Right renal cortex interstitium (tissue), 3 donors: ENCODE data around the gene FAM118A. TPM values are rescaled to one million over a fixed set of nuclear protein-coding genes. Genes with fewer than 3 reads are reported as not detected.
"Not testable (repeated sequence)": the region's sequence is repeated elsewhere in the genome, so short reads cannot be mapped to it uniquely, and the experiment has no call there.

ENCODE experiments used
- DNase-seq, 3 donors: peaks; one replicate each; pipeline ENCODE4 v3.0.0-alpha.2; 2013; ENCODE audit warnings: low read depth in 3 of 3, low spot score in 2 of 3
- polyA plus RNA-seq, 3 donors: library from polyadenylated mRNA; unstranded; fragments of 120-200 nt; gene quantifications; one replicate each; pipeline ENCODE4 v1.2.1, GENCODE V29; 2013; ENCODE audit not compliant: insufficient read length in 3 of 3

The FAM118A gene
- polyA plus RNA-seq = 10 to 100 TPM; 16.8 to 21.5 (median 19.7) TPM

DNA sequence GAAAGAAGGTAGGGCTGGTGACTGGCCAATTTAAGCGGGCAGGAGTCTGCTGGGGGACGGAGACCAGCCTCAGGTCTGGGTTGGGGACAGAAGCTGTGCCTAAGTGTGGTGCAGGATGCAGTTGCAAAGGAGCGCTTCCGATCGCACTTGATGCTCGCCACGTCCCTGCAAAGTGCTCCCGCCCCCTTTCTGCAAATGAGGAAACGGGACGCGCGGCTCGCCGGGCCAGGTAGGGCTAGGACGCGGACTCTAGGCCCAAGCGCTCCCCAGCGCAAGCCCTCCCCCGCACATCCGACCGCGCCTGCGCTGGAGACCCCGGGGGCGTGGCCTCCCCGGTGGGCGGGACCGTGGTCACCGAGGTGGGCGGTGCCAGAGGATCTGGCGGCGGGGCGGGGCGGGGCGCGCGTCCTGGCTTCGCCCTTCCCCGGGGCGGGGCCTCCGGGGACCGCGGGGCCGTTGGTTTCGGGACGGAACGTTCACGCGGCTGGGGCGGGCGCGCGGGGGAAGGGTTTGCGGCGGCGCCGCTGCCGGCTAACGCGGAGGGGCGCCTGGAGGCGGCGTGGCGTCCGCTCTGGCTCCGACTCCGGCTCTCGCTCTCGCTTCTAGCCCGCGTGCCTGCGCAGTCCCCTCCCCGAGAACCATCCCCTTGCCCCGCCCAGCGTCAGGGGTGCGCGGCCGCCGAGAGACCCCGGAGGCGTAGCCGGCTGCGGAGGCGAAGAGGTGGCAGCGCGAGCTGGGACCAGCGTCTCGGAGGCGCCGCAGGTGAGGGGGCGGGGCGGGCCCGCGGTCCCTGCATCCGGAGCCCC is at the start of gene FAM118A:
TSS of gene FAM118A (plus strand) at position 513 of the 806 bp plus-strand sequence. CDS start 12,446 bp downstream, outside the sequence.
- DNase-seq = peak; percentile 82 to 88 (median 83)

DNA sequence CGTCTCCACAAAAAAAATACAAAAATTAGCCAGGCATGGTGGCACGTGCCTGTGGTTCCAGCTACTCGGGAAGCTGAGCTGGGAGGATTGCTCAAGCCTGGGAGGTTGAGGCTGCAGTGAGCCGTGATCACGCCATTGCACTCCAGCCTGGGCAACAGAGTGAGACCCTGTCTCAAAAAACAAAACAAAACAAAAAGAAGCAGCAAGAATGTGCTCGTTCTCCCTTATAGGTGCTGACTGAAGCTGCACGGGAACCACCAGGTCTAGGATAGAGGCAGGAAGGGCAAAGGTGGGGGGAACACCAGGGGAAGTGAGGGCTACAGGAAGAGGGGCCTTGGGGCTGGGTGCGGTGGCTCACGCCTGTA is 49.4 kb upstream of the FAM118A start:
- DNase-seq = not testable (repeated sequence)

- DNase-seq = no peak
These were observed 48.2 kb upstream of the FAM118A start for GRCh38 chr22:45261407-45262088.

DNA sequence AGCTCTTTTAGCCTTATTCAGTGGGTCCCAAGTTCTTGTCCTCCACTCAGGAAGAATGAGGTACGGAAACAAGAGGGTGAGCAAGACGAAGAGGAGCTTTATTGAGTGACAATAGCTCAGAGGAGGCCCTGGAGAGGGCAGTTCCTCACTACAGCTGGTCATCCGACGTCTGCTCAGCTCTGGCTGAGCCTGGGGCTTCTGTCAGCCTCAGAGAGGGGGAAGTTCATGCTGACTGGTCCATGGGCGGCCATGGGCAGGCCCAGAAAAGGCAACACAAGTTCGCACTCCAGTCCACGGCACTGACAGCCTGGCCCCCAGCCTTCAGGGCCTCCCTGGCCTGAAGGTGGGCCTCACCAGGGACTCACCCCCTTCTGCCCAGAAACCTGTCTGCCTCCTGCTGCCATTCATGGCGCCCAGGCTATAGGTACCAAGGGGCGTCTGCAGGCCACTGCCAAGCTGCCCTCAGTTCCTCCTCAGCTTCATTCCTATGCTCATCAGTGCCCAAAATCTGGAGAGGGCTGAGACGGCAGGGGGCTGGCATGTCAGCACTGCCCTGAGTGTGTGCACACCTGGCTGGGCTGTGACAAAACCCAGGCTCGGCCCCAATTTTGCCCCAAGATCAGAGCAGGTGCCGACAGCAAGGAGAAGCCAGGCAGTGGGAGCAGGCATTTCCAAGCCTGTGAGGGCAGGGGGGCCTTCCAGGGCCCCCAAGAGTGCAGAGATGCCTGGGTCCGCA is 47.4 kb upstream of the FAM118A start:
- no peak for DNase-seq

- DNase-seq = no peak
These were observed 46.7 kb upstream of the FAM118A start for GRCh38 chr22:45262931-45263462.

- DNase-seq = no peak
These were observed 46.1 kb upstream of the FAM118A start for GRCh38 chr22:45263463-45264269.

DNA sequence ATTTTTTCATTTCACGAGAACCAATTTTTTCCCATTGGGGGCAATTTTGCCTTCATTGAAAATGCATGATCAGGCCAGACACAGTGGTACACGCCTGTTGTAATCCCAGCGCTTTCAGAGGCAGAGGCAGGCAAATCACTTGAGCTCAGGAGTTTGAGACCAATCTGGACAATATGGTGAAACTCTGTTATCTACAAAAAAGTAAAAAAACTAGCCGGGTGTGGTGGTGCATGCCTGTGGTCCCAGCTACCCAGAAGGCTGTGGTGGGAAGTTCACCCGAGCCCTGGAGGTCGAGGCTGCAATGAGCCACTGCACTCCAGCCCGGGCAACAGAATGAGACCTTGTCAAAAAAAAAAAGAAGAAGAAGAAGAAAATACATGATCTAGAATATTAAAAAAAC is 44.2 kb upstream of the FAM118A start:
- no peak for DNase-seq

DNA sequence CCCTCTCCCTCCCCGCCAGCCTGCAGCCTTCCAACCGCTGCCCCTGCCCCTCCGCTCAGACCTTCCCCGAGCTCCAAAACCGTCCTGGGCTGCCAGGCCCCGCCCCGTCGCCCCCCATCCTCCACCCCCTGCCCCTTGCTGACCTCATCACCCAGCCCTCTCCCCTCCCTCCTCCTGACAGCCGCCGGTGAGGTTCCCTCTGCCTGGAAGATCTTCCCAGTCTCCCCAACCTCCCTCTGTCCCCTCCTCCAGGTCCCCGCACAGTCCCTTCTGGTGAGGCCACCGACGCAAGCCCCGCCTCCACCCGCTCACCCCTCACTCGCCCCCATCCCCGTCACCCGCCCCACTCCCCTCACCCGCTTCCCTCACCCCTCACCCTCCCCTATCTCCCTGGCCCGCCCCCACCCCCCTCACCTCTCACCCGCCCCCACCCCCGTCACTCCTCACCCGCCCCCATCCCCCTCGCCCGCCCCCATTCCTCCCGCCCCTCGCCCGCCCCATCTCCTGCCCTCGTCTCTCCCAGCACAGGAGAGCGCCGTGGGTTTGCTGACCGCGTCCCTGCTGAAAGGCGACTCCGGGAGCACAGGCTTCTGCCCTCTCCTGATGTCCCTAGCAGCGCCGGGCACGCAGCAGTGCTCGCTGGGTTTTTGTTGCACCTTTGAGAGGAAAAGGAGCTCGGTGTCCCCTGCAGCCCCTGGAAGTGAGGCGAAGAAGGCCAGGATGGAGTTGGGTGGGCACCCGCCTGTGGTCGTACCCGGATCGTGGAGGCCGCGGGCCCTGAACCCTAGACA is 41.4 kb upstream of the FAM118A start:
- no peak for DNase-seq

GRCh38 chr22:45268958-45269844 is 40.5 kb upstream of the FAM118A start:
- no peak for DNase-seq

GRCh38 chr22:45270095-45271020 is 39.4 kb upstream of the FAM118A start:
- no peak for DNase-seq

DNA sequence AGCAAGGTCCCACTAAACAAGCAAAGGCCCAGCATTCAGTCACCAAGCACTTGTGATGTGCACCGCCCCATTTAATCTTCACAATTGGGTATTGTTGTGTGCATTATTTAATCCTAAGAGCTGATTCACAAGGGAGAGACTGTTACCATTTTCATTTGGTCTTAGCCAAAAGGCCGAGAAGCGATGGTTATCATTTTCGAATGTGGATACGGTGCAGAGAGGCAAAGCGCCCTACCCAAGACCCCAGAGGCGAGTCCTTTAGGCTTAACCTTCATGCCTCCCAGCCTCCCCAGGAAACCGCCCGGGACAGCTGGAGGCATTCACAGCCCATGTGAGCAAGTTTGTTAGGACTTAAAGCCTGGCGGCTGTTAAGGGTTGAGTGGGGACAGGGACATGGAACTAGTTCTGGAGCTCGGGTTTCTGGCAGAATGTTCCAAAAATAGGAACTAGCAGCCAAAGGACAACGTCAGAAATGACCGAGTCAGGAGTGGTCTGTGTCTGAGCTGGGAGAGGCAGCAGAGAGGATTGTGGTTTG is 38.0 kb upstream of the FAM118A start:
- DNase-seq = no peak

DNA sequence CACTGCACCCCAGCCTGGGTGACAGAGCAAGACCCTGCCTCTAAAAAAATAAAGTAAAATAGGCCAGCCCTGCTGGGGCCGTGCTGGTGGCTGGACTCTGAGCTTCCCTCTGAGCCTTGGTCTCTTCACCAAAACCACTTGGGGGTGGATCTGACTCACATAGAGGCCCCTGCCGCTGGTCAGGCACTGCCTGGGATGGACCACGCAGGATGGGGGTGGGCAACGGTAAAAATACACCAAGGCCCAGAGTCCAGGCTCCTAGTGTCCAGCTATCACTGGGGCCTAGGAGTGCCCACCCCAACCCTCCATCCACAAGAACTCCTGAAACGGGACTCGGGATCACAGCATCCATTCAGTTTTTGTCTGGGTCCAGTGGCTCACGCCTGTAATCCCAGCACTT is 37.2 kb upstream of the FAM118A start:
- DNase-seq = no peak

DNA sequence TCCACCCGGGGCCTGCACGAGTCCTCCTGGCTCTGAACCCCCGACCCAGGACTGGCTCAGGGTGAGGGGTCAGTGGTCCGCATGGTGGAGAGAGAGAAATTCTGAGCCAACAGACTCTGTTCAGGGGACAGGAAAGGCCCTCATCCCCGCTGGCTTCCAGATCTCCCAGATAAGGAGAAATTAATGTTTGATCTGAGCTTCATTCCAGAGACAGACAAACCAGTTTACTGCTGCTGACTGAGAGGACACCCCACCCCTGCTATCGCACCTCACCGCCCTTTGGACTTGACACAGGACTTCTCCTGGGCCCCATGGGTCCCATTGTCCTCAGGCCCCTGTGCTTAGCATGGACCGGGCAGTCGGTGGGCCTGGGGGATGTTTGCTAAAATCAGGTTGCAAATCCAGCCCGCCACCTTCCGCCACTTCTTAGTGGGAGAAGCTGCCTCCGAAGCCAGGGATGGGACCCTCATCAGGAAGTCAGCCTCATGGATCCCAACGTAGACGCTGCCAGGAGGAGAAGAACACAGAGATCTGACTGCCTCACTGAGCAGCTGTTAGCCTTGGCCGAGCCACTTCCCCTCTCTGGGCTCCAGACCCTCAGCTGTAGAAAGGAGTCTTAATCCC is 36.2 kb upstream of the FAM118A start:
- DNase-seq = no peak

- DNase-seq = no peak
These were observed 33.1 kb upstream of the FAM118A start for GRCh38 chr22:45276507-45277105.

- not testable (repeated sequence) for DNase-seq
These were observed 32.0 kb upstream of the FAM118A start for GRCh38 chr22:45277720-45278119.

GRCh38 chr22:45278125-45278524 is 31.6 kb upstream of the FAM118A start:
- DNase-seq = no peak
